Colonic mucosa (tissue), 4 donors: ENCODE measurements around the gene FOSL2. TPM values are rescaled to one million over a fixed set of nuclear protein-coding genes. Genes with fewer than 3 reads are reported as not detected.

Source experiments
- DNase-seq: peaks from one replicate; pipeline ENCODE4 v3.0.0-alpha.2; 2020
- H3K27ac ChIP-seq: fragments of 200-600 bp; one replicate; pipeline ENCODE4 v1.8.0; 2021
- H3K27me3 ChIP-seq: fragments of 200-600 bp; one replicate; pipeline ENCODE4 v1.8.0; 2021
- H3K36me3 ChIP-seq: fragments of 200-600 bp; one replicate; pipeline ENCODE4 v1.8.0; 2021
- H3K4me1 ChIP-seq: fragments of 200-600 bp; one replicate; pipeline ENCODE4 v1.8.0; 2021; ENCODE audit warnings: mild to moderate bottlenecking
- H3K4me3 ChIP-seq: fragments of 200-600 bp; one replicate; pipeline ENCODE4 v1.8.0; 2021
- H3K9ac ChIP-seq, 2 donors: one replicate each; pipeline ENCODE4 v1.7.0; 2013; ENCODE audit warnings: control low read depth in 2 of 2, low read depth in 2 of 2, low read length in 2 of 2
- H3K9me3 ChIP-seq: fragments of 200-600 bp; one replicate; pipeline ENCODE4 v1.8.0; 2021
- CTCF ChIP-seq: fragments of 200-600 bp; IDR thresholded peaks from one replicate; pipeline ENCODE4 v1.8.0; 2022; ENCODE audit warnings: antibody characterized with exemption, mild to moderate bottlenecking
- intact Hi-C: fragments of 100-400 bp; cut with DNase I; formaldehyde crosslinking; loops from one replicate; pipeline ENCODE4 v1.14.1; 2022
- total RNA-seq, 2 donors: library from RNA; stranded (reverse); fragmentation: NEBNext Ultra II Directional in 1 of 2; extraction: Animal tissue kit (Norgen Biotek cat#: 25700) in 1 of 2; gene quantifications; one replicate each; pipeline ENCODE4 v1.2.1, GENCODE V29; 2021
- donor health status: healthy.
- donor health status: DM: no; HTN: no; CAD: no.
- donor health status: DM: no; HTN: no; CAD: no.

The FOSL2 gene
- total RNA-seq, 2 donors from 2014 or later, result 74.2 to 142 TPM

GRCh38 chr2:28446531-28446930 lies 53.9 kb downstream of the FOSL2 start:
- Histone ChIP-seq H3K4me3 (no peak overlapping the region), H3K27me3 (no peaks in the 10 kb centered on the region), H3K9me3 (no peaks in the 10 kb centered on the region), H3K36me3 (no peaks in the 10 kb centered on the region), H3K4me1 (no peaks in the 10 kb centered on the region), H3K9ac (no peak overlapping the region), H3K27ac (no peak overlapping the region)
- DNase-seq, result no peak
- no peak for TF ChIP-seq CTCF
- intact Hi-C loops, result no loop called here

- no peak for DNase-seq
- Histone ChIP-seq H3K36me3 (no peaks in the 10 kb centered on the region), H3K9ac (no peak overlapping the region), H3K4me3 (no peak overlapping the region), H3K4me1 (no peaks in the 10 kb centered on the region), H3K9me3 (no peaks in the 10 kb centered on the region), H3K27me3 (no peaks in the 10 kb centered on the region), H3K27ac (no peak overlapping the region)
- no peak for TF ChIP-seq CTCF
- intact Hi-C loops, result no loop called here
Observed at GRCh38 chr2:28447086-28447485, 54.4 kb downstream of the FOSL2 start.

GRCh38 chr2:28447943-28448792 lies 55.5 kb downstream of the FOSL2 start:
- H3K4me1 ChIP-seq, result no peaks in the 10 kb centered on the region
- no peak overlapping the region for H3K9ac ChIP-seq
- TF ChIP-seq CTCF, result no peak
- H3K27me3 ChIP-seq, result no peaks in the 10 kb centered on the region
- no peaks in the 10 kb centered on the region for H3K9me3 ChIP-seq
- intact Hi-C loops, result no loop called here
- DNase-seq, result no peak
- H3K27ac ChIP-seq, result no peak overlapping the region
- no peaks in the 10 kb centered on the region for H3K36me3 ChIP-seq
- no peak overlapping the region for H3K4me3 ChIP-seq

GRCh38 chr2:28448793-28449100 lies 56.1 kb downstream of the FOSL2 start:
- H3K9ac ChIP-seq, result no peak overlapping the region
- H3K4me3 ChIP-seq, result no peak overlapping the region
- no peaks in the 10 kb centered on the region for H3K36me3 ChIP-seq
- intact Hi-C loops, result no loop called here
- H3K9me3 ChIP-seq, result no peaks in the 10 kb centered on the region
- no peaks in the 10 kb centered on the region for H3K4me1 ChIP-seq
- no peak for DNase-seq
- TF ChIP-seq CTCF, result no peak
- H3K27me3 ChIP-seq, result no peaks in the 10 kb centered on the region
- no peak overlapping the region for H3K27ac ChIP-seq

- H3K27me3 ChIP-seq, result no peaks in the 10 kb centered on the region
- no peak for DNase-seq
Observed at GRCh38 chr2:28449126-28449487, 56.4 kb downstream of the FOSL2 start.

More at GRCh38 chr2:28449126-28449487, 56.4 kb downstream of the FOSL2 start:
- Histone ChIP-seq H3K36me3 (no peaks in the 10 kb centered on the region), H3K9me3 (no peaks in the 10 kb centered on the region), H3K4me3 (no peak overlapping the region), H3K27ac (no peak overlapping the region), H3K9ac (no peak overlapping the region), H3K4me1 (no peaks in the 10 kb centered on the region)
- no peak for TF ChIP-seq CTCF
- intact Hi-C loops, result no loop called here
